Pericardium fibroblast (primary cell): ENCODE data around the gene TPRX1. TPM values are rescaled to one million over a fixed set of nuclear protein-coding genes. Genes with fewer than 3 reads are reported as not detected.

Experiments
- total RNA-seq: library from RNA; depleted of rRNA; stranded (reverse); fragments of >200 nt; gene quantifications from 2 replicates; pipeline ENCODE4 v1.2.3, GENCODE V29; 2015

TPRX1 gene, protein sequence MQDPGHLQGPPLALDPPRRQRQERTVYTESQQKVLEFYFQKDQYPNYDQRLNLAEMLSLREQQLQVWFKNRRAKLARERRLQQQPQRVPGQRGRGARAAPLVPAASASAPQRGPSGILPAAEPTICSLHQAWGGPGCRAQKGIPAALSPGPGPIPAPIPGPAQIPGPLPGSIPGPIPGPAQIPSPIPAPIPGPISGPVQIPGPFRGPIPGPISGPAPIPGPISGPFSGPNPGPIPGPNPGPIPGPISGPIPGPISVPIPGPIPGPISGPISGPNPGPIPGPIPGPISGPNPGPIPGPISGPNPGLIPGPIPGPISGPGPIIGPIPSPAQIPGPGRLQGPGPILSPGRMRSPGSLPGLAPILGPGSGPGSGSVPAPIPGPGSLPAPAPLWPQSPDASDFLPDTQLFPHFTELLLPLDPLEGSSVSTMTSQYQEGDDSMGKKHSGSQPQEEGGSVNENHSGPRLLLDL
- not detected in 2 replicates for total RNA-seq

DNA sequence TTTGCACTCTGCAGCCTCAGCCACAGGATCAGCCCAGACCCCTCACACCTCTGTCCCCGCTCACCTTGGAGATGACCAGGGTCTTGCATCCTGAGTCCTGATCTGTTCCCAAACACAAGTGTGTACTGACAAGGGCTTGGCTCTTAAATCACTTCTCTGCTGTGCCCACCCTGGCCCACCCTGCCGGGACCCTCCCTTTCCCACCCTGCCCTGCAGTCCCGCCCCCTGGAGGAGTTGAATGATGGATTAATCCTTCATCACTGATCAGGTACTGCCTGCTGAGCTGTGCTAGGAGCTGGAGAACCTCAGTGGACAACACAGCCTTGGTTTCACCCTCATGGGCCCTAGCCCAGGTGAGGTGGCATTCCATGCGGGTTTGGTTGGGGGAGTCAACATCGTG, at the start of gene TPRX1:
TPRX1 (minus strand) TSS at position 101 of the 400 bp plus-strand sequence; CDS start at position 89, 12 bp downstream.

DNA sequence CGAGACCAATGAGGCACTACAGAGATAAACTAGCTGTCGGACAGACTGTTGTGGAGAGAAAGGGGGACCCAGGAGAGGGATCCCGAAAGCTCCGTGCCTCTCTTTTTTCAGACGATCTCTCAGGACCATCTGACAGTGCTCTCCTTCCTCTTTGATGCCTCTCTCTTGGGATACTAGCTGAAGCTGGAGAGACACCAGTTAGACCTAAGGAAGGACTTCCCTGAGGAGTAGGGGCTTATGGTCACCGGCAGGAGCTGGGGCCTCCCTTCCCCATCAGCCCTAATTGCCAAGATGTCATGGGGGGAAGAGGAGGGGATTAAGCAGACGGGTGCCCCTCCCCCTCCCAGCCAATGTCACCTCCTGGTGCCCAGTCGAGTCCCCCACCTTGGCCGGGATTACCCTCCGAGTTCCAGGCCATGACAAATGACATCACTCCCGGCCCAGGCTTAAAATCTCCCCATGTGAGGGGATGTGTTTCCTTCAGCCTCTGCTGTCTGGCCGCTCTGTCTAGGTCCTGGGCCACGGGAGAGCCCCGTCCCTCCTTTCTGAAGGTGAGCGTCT, 17.2 kb upstream of the TPRX1 start, which contains the start of gene CRX:
CRX (plus strand) TSS at position 478 of the 561 bp plus-strand sequence. CDS start 12,507 bp downstream, outside the sequence.

DNA sequence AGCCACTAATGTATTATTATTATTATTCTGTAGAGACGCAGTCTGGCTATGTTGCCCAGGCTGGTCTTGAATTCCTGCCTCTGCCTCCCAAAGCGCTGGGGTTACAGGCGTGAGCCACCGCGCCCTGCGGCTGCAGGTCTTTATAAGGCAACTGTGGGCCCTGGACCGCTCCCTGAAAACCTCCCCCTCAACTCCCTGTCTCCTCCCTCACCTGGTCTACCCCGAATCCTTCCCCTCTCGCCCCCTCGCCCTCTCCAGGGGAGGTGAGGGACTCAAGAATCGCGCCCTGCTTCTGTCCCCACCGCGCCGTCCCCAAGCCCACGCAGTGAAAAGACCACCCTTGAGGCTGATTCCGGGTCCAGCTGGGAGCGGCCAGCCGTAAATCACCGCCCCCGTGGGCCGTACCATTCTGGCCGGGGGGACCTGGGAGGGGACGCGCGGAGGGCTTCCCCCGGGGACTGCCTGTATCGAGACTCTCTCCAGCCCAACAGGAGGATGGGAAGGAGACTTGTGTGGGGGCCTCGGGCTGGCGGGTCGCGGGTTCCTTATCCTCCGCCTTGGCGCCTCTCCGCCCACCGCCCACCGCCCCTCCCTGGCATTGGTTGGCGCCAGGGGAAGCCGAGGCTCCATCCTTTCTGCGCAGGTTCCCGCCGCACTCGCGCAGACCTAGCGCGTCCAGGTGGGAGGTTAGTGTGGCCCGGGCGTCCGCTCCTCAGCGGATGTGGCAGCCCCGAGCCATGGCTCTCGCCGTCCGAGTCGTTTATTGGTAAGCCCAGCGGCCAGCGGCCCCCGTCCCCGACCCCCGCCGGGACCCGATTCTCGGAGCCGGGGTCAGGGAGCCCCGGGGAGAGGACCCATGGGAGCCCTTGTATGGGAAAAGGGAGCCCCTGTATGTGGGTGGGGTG, 26.1 kb downstream of the TPRX1 start, which contains the start of gene SELENOW:
SELENOW (plus strand) TSS at position 655 of the 905 bp plus-strand sequence; CDS start at position 738, 83 bp downstream.

Other genes with a start within 250 kb of the TPRX1 start
- 0.23 TPM in 1 of 2 replicates, not detected in the other for gene ZNF541, start 231.4 kb downstream of the TPRX1 start, total RNA-seq
- 2.7 and 4.9 TPM in 2 replicates for gene BICRA, start 195.4 kb downstream of the TPRX1 start, total RNA-seq
- gene EHD2, start 91.1 kb downstream of the TPRX1 start, total RNA-seq, result 244 and 274 TPM in 2 replicates
- 253 and 299 TPM in 2 replicates for gene NOP53, start 59.0 kb downstream of the TPRX1 start, total RNA-seq
- gene SELENOW, start 25.8 kb downstream of the TPRX1 start, total RNA-seq, result 336 and 410 TPM in 2 replicates
- gene CRX, start 17.4 kb upstream of the TPRX1 start, total RNA-seq, result not detected in 2 replicates
- gene TPRX2, start 54.7 kb upstream of the TPRX1 start, total RNA-seq, result not detected in 2 replicates
- gene SULT2A1, start 81.8 kb upstream of the TPRX1 start, total RNA-seq, result not detected in 2 replicates
- not detected in 2 replicates for gene BSPH1, start 187.6 kb upstream of the TPRX1 start, total RNA-seq
- gene ELSPBP1, start 190.1 kb upstream of the TPRX1 start, total RNA-seq, result not detected in 2 replicates
- gene CABP5, start 239.5 kb upstream of the TPRX1 start, total RNA-seq, result not detected in 2 replicates